ACC112 (cell line): ENCODE data around the gene TMEM95.

Experiments
- H2AFZ ChIP-seq: fragments of 200-600 bp; sonication (generic); one replicate; pipeline ENCODE4 v1.6.0; 2017; ENCODE audit warnings: antibody characterized with exemption, low read length; ENCODE audit not compliant: unreplicated experiment
- H3K27ac ChIP-seq: fragments of 200-600 bp; sonication (generic); 2 replicates; pipeline ENCODE4 v1.5.1; 2014; ENCODE audit warnings: low read depth, mild to moderate bottlenecking, antibody characterized with exemption, low read length, moderate library complexity
- H3K27me3 ChIP-seq: fragments of 200-600 bp; sonication (generic); 2 replicates; pipeline ENCODE4 v1.6.1; 2014; ENCODE audit warnings: mild to moderate bottlenecking, antibody characterized with exemption, low read length, moderate library complexity, mixed read lengths; ENCODE audit not compliant: insufficient read depth
- H3K36me3 ChIP-seq: fragments of 200-600 bp; sonication (generic); 2 replicates; pipeline ENCODE4 v1.6.1; 2016; ENCODE audit warnings: mild to moderate bottlenecking, antibody characterized with exemption, low read length, moderate library complexity, mixed read lengths; ENCODE audit not compliant: insufficient read depth
- H3K4me1 ChIP-seq: fragments of 200-600 bp; sonication (generic); one replicate; pipeline ENCODE4 v1.6.1; 2016; ENCODE audit warnings: low read length, mixed read lengths; ENCODE audit not compliant: insufficient read depth, unreplicated experiment, control insufficient read depth
- H3K4me3 ChIP-seq: fragments of 200-600 bp; sonication (generic); 2 replicates; pipeline ENCODE4 v1.5.1; 2014; ENCODE audit warnings: mild to moderate bottlenecking, low read depth, low read length
- H3K79me2 ChIP-seq: fragments of 200-600 bp; sonication (generic); one replicate; pipeline ENCODE4 v1.6.0; 2016; ENCODE audit warnings: low read length; ENCODE audit not compliant: control insufficient read depth, unreplicated experiment, insufficient read depth

TMEM95 gene

GRCh38 chr17:7392696-7393612 lies 38.0 kb downstream of the TMEM95 start:
- Histone ChIP-seq H3K27me3 (no peaks in the 10 kb centered on the region), H3K4me1 (peaks cover 4% of the 10 kb centered on the region), H3K36me3 (peaks cover 10% of the 10 kb centered on the region; the same call in 1 of the 2 replicates), H2AFZ (no peak overlapping the region), H3K79me2 (peaks cover 5% of the 10 kb centered on the region), H3K4me3 (peak overlapping the region; percentile 89), H3K27ac (no peak overlapping the region)

GRCh38 chr17:7393613-7394451 lies 38.9 kb downstream of the TMEM95 start:
- Histone ChIP-seq H3K27me3 (no peaks in the 10 kb centered on the region), H3K4me1 (peaks cover 4% of the 10 kb centered on the region), H3K27ac (peak overlapping the region; percentile 75), H3K36me3 (peaks cover 10% of the 10 kb centered on the region; the same call in 1 of the 2 replicates), H3K4me3 (peak overlapping the region; percentile 89), H2AFZ (peak overlapping the region; percentile 76), H3K79me2 (peaks cover 5% of the 10 kb centered on the region)

GRCh38 chr17:7394452-7395191 lies 39.7 kb downstream of the TMEM95 start, which contains the start of gene PLSCR3:
Gene PLSCR3, minus strand, starts transcription at chr17:7394525. Its CDS starts 415 bp downstream, at chr17:7394110.
- Histone ChIP-seq H3K4me1 (peaks cover 4% of the 10 kb centered on the region), H3K36me3 (peaks cover 9% of the 10 kb centered on the region; the same call in 1 of the 2 replicates), H2AFZ (peak within 1 kb of the TSS; percentile 83), H3K4me3 (peak within 1 kb of the TSS; percentile 89), H3K27ac (peak within 1 kb of the TSS; percentile 75), H3K79me2 (peaks cover 5% of the 10 kb centered on the region), H3K27me3 (no peaks in the 10 kb centered on the region)

- H3K27me3 ChIP-seq = no peaks in the 10 kb centered on the region
- peaks cover 4% of the 10 kb centered on the region for H3K4me1 ChIP-seq
- H3K4me3 ChIP-seq = no peak overlapping the region
- peaks cover under 1% of the 10 kb centered on the region; the same call in 1 of the 2 replicates for H3K36me3 ChIP-seq
- no peak overlapping the region for H3K27ac ChIP-seq
- H3K79me2 ChIP-seq = peaks cover 5% of the 10 kb centered on the region
- no peak overlapping the region for H2AFZ ChIP-seq
Measured at GRCh38 chr17:7396147-7396546, 41.2 kb downstream of the TMEM95 start.

- no peak overlapping the region for H3K4me3 ChIP-seq
- H2AFZ ChIP-seq = no peak overlapping the region
- H3K27ac ChIP-seq = no peak overlapping the region
- H3K27me3 ChIP-seq = no peaks in the 10 kb centered on the region
- H3K4me1 ChIP-seq = peaks cover 6% of the 10 kb centered on the region
- H3K36me3 ChIP-seq = no peaks in the 10 kb centered on the region
- H3K79me2 ChIP-seq = peaks cover 10% of the 10 kb centered on the region
Measured at GRCh38 chr17:7398612-7399011, 43.7 kb downstream of the TMEM95 start.

- peaks cover 26% of the 10 kb centered on the region for H3K79me2 ChIP-seq
- peak overlapping the region; percentile 17 for H3K27ac ChIP-seq
- peak overlapping the region; percentile 89 for H3K4me3 ChIP-seq
- H3K4me1 ChIP-seq = peaks cover 9% of the 10 kb centered on the region
- peak overlapping the region; percentile 77 for H2AFZ ChIP-seq
- H3K36me3 ChIP-seq = no peaks in the 10 kb centered on the region
- no peaks in the 10 kb centered on the region for H3K27me3 ChIP-seq
Measured at GRCh38 chr17:7403043-7403726, 48.2 kb downstream of the TMEM95 start.

- Histone ChIP-seq H3K4me1 (peaks cover 9% of the 10 kb centered on the region), H3K36me3 (no peaks in the 10 kb centered on the region), H3K27me3 (no peaks in the 10 kb centered on the region), H2AFZ (peak overlapping the region; percentile 77), H3K79me2 (peaks cover 26% of the 10 kb centered on the region), H3K27ac (peak overlapping the region; percentile 17), H3K4me3 (peak overlapping the region; percentile 89)
Measured at GRCh38 chr17:7403727-7403976, 48.7 kb downstream of the TMEM95 start.

- Histone ChIP-seq H3K4me3 (peak within 1 kb of the TSS; percentile 89), H2AFZ (peak within 1 kb of the TSS; percentile 85), H3K4me1 (peaks cover 9% of the 10 kb centered on the region), H3K27me3 (no peaks in the 10 kb centered on the region), H3K79me2 (peaks cover 26% of the 10 kb centered on the region), H3K27ac (peak within 1 kb of the TSS; percentile 53), H3K36me3 (no peaks in the 10 kb centered on the region)
Measured at GRCh38 chr17:7403977-7404736, 49.2 kb downstream of the TMEM95 start, which contains the start of gene TMEM256. Gene TMEM256, minus strand, starts transcription at chr17:7404097. Its CDS starts 13 bp downstream, at chr17:7404084.

- H3K27me3 ChIP-seq = no peaks in the 10 kb centered on the region
- H3K79me2 ChIP-seq = peaks cover 26% of the 10 kb centered on the region
- peak overlapping the region; percentile 85 for H2AFZ ChIP-seq
- H3K4me3 ChIP-seq = peak overlapping the region; percentile 89
- H3K4me1 ChIP-seq = peaks cover 9% of the 10 kb centered on the region
- 0 out of 2 replicates have a peak, but pooled peaks cover 7% of the 10 kb centered on the region for H3K36me3 ChIP-seq
- no peak overlapping the region for H3K27ac ChIP-seq
Measured at GRCh38 chr17:7404737-7405349, 49.9 kb downstream of the TMEM95 start.
